H1 (cell line): ENCODE measurements around the gene C20orf202. TPM values are rescaled to one million over a fixed set of nuclear protein-coding genes. Genes with fewer than 3 reads are reported as not detected.

Experiments
- CTCF ChIA-PET: fragments of 300-600 bp; sonication (Branson Sonifier 250); formaldehyde crosslinking; loops from one replicate; lab custom pipeline; 2021; ENCODE audit not compliant: partially characterized antibody; lab: Charles Lee
- POLR2A ChIA-PET: fragments of 300-600 bp; sonication (Branson Sonifier 250); formaldehyde crosslinking; loops from one replicate; lab custom pipeline; 2021; ENCODE audit warnings: inconsistent platforms; ENCODE audit not compliant: partially characterized antibody; lab: Charles Lee
- DNase-seq, 2 experiments: peaks; one replicate each; pipeline versions ENCODE4 v3.0.0 to v3.0.0-alpha.2; 2010 to 2022; ENCODE audit warnings: low spot score in 2 of 2, low read depth in 1 of 2, mixed read lengths in 1 of 2
- FAIRE-seq: peaks from 2 replicates; lab custom pipeline; 2011; peaks lifted over from hg19 to GRCh38; lab: Jason Lieb, UNC
- H2AFZ ChIP-seq: 2 replicates; pipeline ENCODE4 v1.8.1; 2012; ENCODE audit warnings: low read length, inconsistent platforms
- H2AK5ac ChIP-seq: 2 replicates; pipeline ENCODE4 v1.6.1; 2013; ENCODE audit warnings: low read depth, low read length
- H2BK120ac ChIP-seq: replicated peaks from 2 replicates; pipeline ENCODE3; 2013; ENCODE audit warnings: low read depth, low read length, inconsistent platforms
- H2BK12ac ChIP-seq: 2 replicates; pipeline ENCODE4 v1.6.1; 2013; ENCODE audit warnings: low read depth, low read length
- H2BK15ac ChIP-seq: 2 replicates; pipeline ENCODE4 v1.6.1; 2013; ENCODE audit warnings: low read length
- H2BK20ac ChIP-seq: 2 replicates; pipeline ENCODE4 v1.6.1; 2013; ENCODE audit warnings: low read length
- H2BK5ac ChIP-seq: 2 replicates; pipeline ENCODE4 v1.6.1; 2013; ENCODE audit warnings: low read depth, low read length
- H3K14ac ChIP-seq: 2 replicates; pipeline ENCODE4 v1.6.1; 2013; ENCODE audit warnings: inconsistent platforms; ENCODE audit not compliant: insufficient read length
- H3K18ac ChIP-seq: 2 replicates; pipeline ENCODE4 v1.6.1; 2013; ENCODE audit warnings: low read length; ENCODE audit errors: extremely low read depth
- H3K23ac ChIP-seq: 2 replicates; pipeline ENCODE4 v1.6.1; 2013; ENCODE audit warnings: inconsistent platforms; ENCODE audit not compliant: insufficient read length
- H3K23me2 ChIP-seq: 2 replicates; pipeline ENCODE4 v1.6.1; 2013; ENCODE audit warnings: low read depth, low read length
- H3K27ac ChIP-seq: 2 replicates; pipeline ENCODE4 v1.6.1; 2011; ENCODE audit warnings: low read depth, low read length, inconsistent platforms
- H3K27me3 ChIP-seq, 4 experiments: replicated peaks in 1 of 4; 1 replicate in 1 of 4; 2 replicates in 3 of 4; pipeline versions ENCODE4 v1.6.1 to v1.8.1; 2011 to 2013; ENCODE audit warnings: low read length in 3 of 4, mild to moderate bottlenecking in 3 of 4, inconsistent platforms in 2 of 4, mixed read lengths in 2 of 4, moderate library complexity in 1 of 4; ENCODE audit not compliant: control insufficient read depth in 3 of 4, insufficient read depth in 3 of 4; ENCODE audit errors: extremely low read depth in 1 of 4
- H3K36me3 ChIP-seq, 4 experiments: 2 replicates each; pipeline versions ENCODE4 v1.6.1 to v1.8.1; 2011 to 2013; ENCODE audit warnings: mild to moderate bottlenecking in 4 of 4, low read length in 3 of 4, moderate library complexity in 2 of 4, control low read depth in 1 of 4, inconsistent platforms in 1 of 4; ENCODE audit not compliant: insufficient read depth in 4 of 4, control insufficient read depth in 2 of 4
- H3K4ac ChIP-seq: replicated peaks from 2 replicates; pipeline ENCODE3; 2013; ENCODE audit warnings: low read length, low read depth, mixed read lengths, inconsistent platforms; ENCODE audit not compliant: insufficient read length
- H3K4me1 ChIP-seq, 4 experiments: replicated peaks in 1 of 4; 1 replicate in 1 of 4; 2 replicates in 3 of 4; pipeline versions ENCODE4 v1.6.1 to v1.8.1; 2011 to 2013; ENCODE audit warnings: low read length in 3 of 4, inconsistent platforms in 2 of 4, mixed read lengths in 1 of 4; ENCODE audit not compliant: insufficient read depth in 4 of 4, control insufficient read depth in 3 of 4
- H3K4me2 ChIP-seq, 2 experiments: 2 replicates each; pipeline versions ENCODE4 v1.6.1 to v1.8.1; 2011 to 2013; ENCODE audit warnings: low read depth in 2 of 2, low read length in 2 of 2, control low read depth in 1 of 2, inconsistent platforms in 1 of 2, mild to moderate bottlenecking in 1 of 2; ENCODE audit not compliant: insufficient read depth in 1 of 2
- H3K4me3 ChIP-seq, 4 experiments: fragments of 200-600, 300-600 bp in 1 of 4; sonication (generic), shearing (Covaris generic), sonication (Bioruptor Twin) in 1 of 4; 2 replicates each; pipeline versions ENCODE4 v1.5.1 to v1.8.1; 2011 to 2016; ENCODE audit warnings: low read length in 4 of 4, low read depth in 3 of 4, control low read depth in 2 of 4, inconsistent platforms in 2 of 4, mild to moderate bottlenecking in 2 of 4, mixed read lengths in 1 of 4, moderate library complexity in 1 of 4; ENCODE audit not compliant: insufficient read depth in 2 of 4; ENCODE audit errors: extremely low read depth in 1 of 4
- H3K56ac ChIP-seq: replicated peaks from 2 replicates; pipeline ENCODE3; 2013; ENCODE audit warnings: low read depth, mild to moderate bottlenecking, mixed read lengths, low read length, inconsistent platforms; ENCODE audit not compliant: insufficient read length
- H3K79me1 ChIP-seq: 2 replicates; pipeline ENCODE4 v1.6.1; 2013; ENCODE audit warnings: low read depth, low read length, control low read depth
- H3K79me2 ChIP-seq, 2 experiments: 2 replicates each; pipeline versions ENCODE4 v1.6.1 to v1.8.1; 2012 to 2013; ENCODE audit warnings: low read length in 2 of 2, mild to moderate bottlenecking in 2 of 2, inconsistent platforms in 1 of 2; ENCODE audit not compliant: insufficient read depth in 2 of 2, control insufficient read depth in 1 of 2
- H3K9ac ChIP-seq, 4 experiments: replicated peaks in 1 of 4; 1 replicate in 1 of 4; 2 replicates in 3 of 4; pipeline versions ENCODE4 v1.6.1 to v1.8.1; 2011 to 2013; ENCODE audit warnings: low read depth in 3 of 4, low read length in 3 of 4, control low read depth in 2 of 4, mild to moderate bottlenecking in 2 of 4, moderate library complexity in 2 of 4, inconsistent platforms in 1 of 4; ENCODE audit errors: extremely low read depth in 1 of 4
- H3K9me3 ChIP-seq, 2 experiments: 2 replicates each; pipeline versions ENCODE4 v1.6.1 to v1.8.1; 2012 to 2013; ENCODE audit warnings: mild to moderate bottlenecking in 2 of 2, moderate library complexity in 2 of 2, control low read depth in 1 of 2, inconsistent platforms in 1 of 2, low read depth in 1 of 2, low read length in 1 of 2, mixed read lengths in 1 of 2; ENCODE audit not compliant: insufficient read depth in 2 of 2
- H4K20me1 ChIP-seq, 2 experiments: replicated peaks in 1 of 2; 2 replicates each; pipeline versions ENCODE3 to v1.8.1; 2011 to 2013; ENCODE audit warnings: inconsistent platforms in 2 of 2, low read length in 2 of 2, mild to moderate bottlenecking in 1 of 2; ENCODE audit not compliant: insufficient read depth in 2 of 2, control insufficient read depth in 1 of 2
- H4K5ac ChIP-seq: 2 replicates; pipeline ENCODE4 v1.6.1; 2013; ENCODE audit warnings: low read length, low read depth, mixed read lengths, inconsistent platforms; ENCODE audit not compliant: insufficient read length
- H4K8ac ChIP-seq: 2 replicates; pipeline ENCODE4 v1.8.0; 2013; ENCODE audit warnings: mild to moderate bottlenecking, moderate library complexity, low read length, inconsistent platforms; ENCODE audit not compliant: insufficient read depth; ENCODE audit errors: extremely low read depth
- H4K91ac ChIP-seq: replicated peaks from 2 replicates; pipeline ENCODE3; 2013; ENCODE audit warnings: low read length, mixed read lengths, inconsistent platforms; ENCODE audit not compliant: insufficient read length
- ASH2L ChIP-seq: fragments of 200-600, 300-600 bp; sonication (generic); IDR thresholded peaks from one replicate; pipeline ENCODE4 v1.7.1; 2017; ENCODE audit warnings: low read length
- GABPA ChIP-seq: IDR thresholded peaks from 2 replicates; pipeline ENCODE4 v1.6.1; 2011; ENCODE audit warnings: mild to moderate bottlenecking, low read length, moderate library complexity, borderline replicate concordance; ENCODE audit not compliant: insufficient read depth
- NANOG ChIP-seq: IDR thresholded peaks from 2 replicates; pipeline ENCODE4 v1.6.1; 2011; ENCODE audit warnings: low read length, low read depth, mild to moderate bottlenecking, inconsistent platforms; ENCODE audit not compliant: insufficient read depth, poor library complexity, severe bottlenecking
- POLR2AphosphoS5 ChIP-seq: IDR thresholded peaks from 2 replicates; pipeline ENCODE4 v1.6.1; 2011; ENCODE audit warnings: low read depth, low read length
- RFX5 ChIP-seq: IDR thresholded peaks from 2 replicates; pipeline ENCODE4 v1.6.1; 2011; ENCODE audit warnings: low read depth, low read length, improper control_type of control experiment, borderline replicate concordance
- SAP30 ChIP-seq: fragments of 300-600 bp; sonication (generic); IDR thresholded peaks from 2 replicates; pipeline ENCODE4 v1.7.1; 2012; ENCODE audit warnings: low read length, moderate library complexity, mild to moderate bottlenecking, inconsistent platforms; ENCODE audit not compliant: insufficient read depth, insufficient replicate concordance
- SIN3A ChIP-seq, 2 experiments: IDR thresholded peaks in 1 of 2; conservative IDR thresholded peaks in 1 of 2; 2 replicates each; pipeline ENCODE4 v1.6.1; 2011 to 2012; ENCODE audit warnings: low read length in 2 of 2, improper control_type of control experiment in 1 of 2, low read depth in 1 of 2, mild to moderate bottlenecking in 1 of 2
- TAF1 ChIP-seq: IDR thresholded peaks from 2 replicates; pipeline ENCODE4 v1.6.1; 2011; ENCODE audit warnings: mild to moderate bottlenecking, low read depth, low read length
- YY1 ChIP-seq: IDR thresholded peaks from 2 replicates; pipeline ENCODE4 v1.6.1; 2011; ENCODE audit warnings: low read depth, mild to moderate bottlenecking, low read length
- WGBS, 2 experiments: shearing (Covaris generic) in 1 of 2; methylation state at CpG; one replicate each; pipeline versions ENCODE4 v1.1.6 to v1.1.7; 2013 to 2015; ENCODE audit warnings: low lambda C conversion rate in 2 of 2, mixed read lengths in 2 of 2, inconsistent platforms in 1 of 2, low coverage in 1 of 2, missing lambda C conversion rate in 1 of 2; ENCODE audit not compliant: insufficient replicate concordance in 2 of 2, insufficient coverage in 1 of 2, insufficient read length in 1 of 2; ENCODE audit errors: extremely low coverage in 1 of 2, missing lambda C conversion rate in 1 of 2; 5-methylcytosine and 5-hydroxymethylcytosine counted together
- polyA plus RNA-seq, 7 experiments: library from polyadenylated mRNA; depleted of rRNA in 3 of 7; stranded (reverse) in 5 of 7; unstranded in 2 of 7; fragments of >200 nt in 5 of 7; fragments of 200-250 nt in 2 of 7; gene quantifications; 1 replicate in 5 of 7; 2 replicates in 1 of 7; 4 replicates in 1 of 7; pipeline versions ENCODE4 v1.2.1 to v1.2.3, GENCODE V29; 2011 to 2013; ENCODE audit warnings: missing spikeins in 2 of 7, mixed read lengths in 2 of 7
- total RNA-seq: library from RNA; stranded (reverse); fragmentation: NEBNext Ultra II Directional; extraction: Animal tissue kit (Norgen Biotek cat#: 25700); gene quantifications from 2 replicates; pipeline ENCODE4 v1.2.1, GENCODE V29; 2021
- TF ChIP-seq, protein P1 (sequence below): IDR thresholded peaks from 2 replicates; pipeline ENCODE4 v1.6.1; 2011; ENCODE audit warnings: low read depth, mild to moderate bottlenecking, low read length; ENCODE audit not compliant: insufficient read depth
- TF ChIP-seq, protein P2 (sequence below): IDR thresholded peaks from 2 replicates; pipeline ENCODE4 v1.6.1; 2012; ENCODE audit warnings: low read length, inconsistent platforms

Gene C20orf202
- total and polyA plus RNA-seq, 2 of the 8 experiments (the other 6 are each of a cell fraction or from before 2014, with no cell fraction given) = 0.12 TPM; not detected in 1

DNA sequence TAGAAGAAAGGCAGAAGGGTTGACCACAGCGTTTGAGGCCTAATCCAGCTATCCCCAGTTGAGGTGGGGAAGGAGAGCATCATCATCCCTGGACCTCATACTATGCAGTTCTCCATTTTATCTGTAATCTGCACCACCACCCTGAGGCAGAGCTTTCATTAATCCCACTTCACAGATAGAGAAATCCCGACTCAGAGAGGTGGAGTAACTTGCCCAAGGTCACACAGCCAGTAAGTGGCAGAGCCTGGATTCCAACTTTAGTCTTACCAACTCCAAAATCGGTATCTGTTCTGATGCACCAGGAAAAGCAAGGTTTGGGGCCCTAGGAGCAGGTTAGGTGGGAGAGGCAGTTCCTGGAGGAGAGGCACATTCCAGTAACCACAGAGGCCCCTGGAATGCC is 25.2 kb upstream of the C20orf202 start:
- H3K4me2 ChIP-seq = no peak overlapping the region
- no peak overlapping the region for H3K4me3 ChIP-seq
- DNase-seq (no peak), FAIRE-seq (no peak)
- H2BK20ac ChIP-seq = no peak overlapping the region
- no peaks in the 10 kb centered on the region for H3K79me2 ChIP-seq
- H2BK12ac ChIP-seq = no peak overlapping the region; the same call in 1 of the 2 replicates
- no peaks in the 10 kb centered on the region for H3K9me3 ChIP-seq
- CTCF ChIA-PET = interaction anchor here (0.9 to 8.7 kb wide), 6 partner anchors 9 to 424 kb away, joined by 3 to 101 read pairs (median 10); partner anchors contain the start of gene C20orf202
- peak overlapping the region; percentile 7 for H4K91ac ChIP-seq
- peaks cover 0 to 9% (median 3%) of the 10 kb centered on the region in 4 experiments; a peak in 4 of 7 replicates for H3K27me3 ChIP-seq
- no peak overlapping the region for H4K5ac ChIP-seq
- H3K79me1 ChIP-seq = no peaks in the 10 kb centered on the region
- no peak overlapping the region for H3K23ac ChIP-seq
- no peak overlapping the region for H3K56ac ChIP-seq
- H3K4ac ChIP-seq = no peak overlapping the region
- 93% methylated on average over 3 of the region's 3 CpGs; no CpG with 5 or more reads in 1 of the 2 experiments for whole genome bisulfite sequencing, 2 experiments
- POLR2A ChIA-PET = interaction anchor here (0.7 kb wide), 1 partner anchor 60 kb away, joined by 3 read pairs; the partner anchor contains the start of gene PSMF1
- no peak overlapping the region for H4K8ac ChIP-seq
- peaks cover 1 to 12% of the 10 kb centered on the region in 2 experiments for H4K20me1 ChIP-seq
- H2AFZ ChIP-seq = no peak overlapping the region
- H3K23me2 ChIP-seq = no peaks in the 10 kb centered on the region; the same call in 1 of the 2 replicates
- peaks cover 0 to 2% (median 0%) of the 10 kb centered on the region in 4 experiments; a peak in 2 of 7 replicates for H3K4me1 ChIP-seq
- no peak overlapping the region for H2BK15ac ChIP-seq
- H3K9ac ChIP-seq = no peak overlapping the region
- no peak overlapping the region for H3K27ac ChIP-seq
- H2BK5ac ChIP-seq = no peak overlapping the region
- H2BK120ac ChIP-seq = no peak overlapping the region
- H3K18ac ChIP-seq = no peak overlapping the region
- H3K36me3 ChIP-seq = no peaks in the 10 kb centered on the region; a peak in 3 of 8 replicates
- H2AK5ac ChIP-seq = no peak overlapping the region
- no peak overlapping the region for H3K14ac ChIP-seq
- TF ChIP-seq, protein P1, sequence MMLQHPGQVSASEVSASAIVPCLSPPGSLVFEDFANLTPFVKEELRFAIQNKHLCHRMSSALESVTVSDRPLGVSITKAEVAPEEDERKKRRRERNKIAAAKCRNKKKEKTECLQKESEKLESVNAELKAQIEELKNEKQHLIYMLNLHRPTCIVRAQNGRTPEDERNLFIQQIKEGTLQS = no peak
- TF ChIP-seq SAP30 (no peak), SIN3A (conservative IDR thresholded peaks at IDR 0.05 in 1 of 2, IDR thresholded peaks at IDR 0.05 in 1 of 2; ENCODE audit: low read depth in 1 of 2, low read length in 2 of 2) (no peak), NANOG (no peak), ASH2L (no peak), GABPA (no peak), POLR2AphosphoS5 (no peak), TAF1 (no peak), RFX5 (no peak), YY1 (no peak)
- TF ChIP-seq, protein P2, sequence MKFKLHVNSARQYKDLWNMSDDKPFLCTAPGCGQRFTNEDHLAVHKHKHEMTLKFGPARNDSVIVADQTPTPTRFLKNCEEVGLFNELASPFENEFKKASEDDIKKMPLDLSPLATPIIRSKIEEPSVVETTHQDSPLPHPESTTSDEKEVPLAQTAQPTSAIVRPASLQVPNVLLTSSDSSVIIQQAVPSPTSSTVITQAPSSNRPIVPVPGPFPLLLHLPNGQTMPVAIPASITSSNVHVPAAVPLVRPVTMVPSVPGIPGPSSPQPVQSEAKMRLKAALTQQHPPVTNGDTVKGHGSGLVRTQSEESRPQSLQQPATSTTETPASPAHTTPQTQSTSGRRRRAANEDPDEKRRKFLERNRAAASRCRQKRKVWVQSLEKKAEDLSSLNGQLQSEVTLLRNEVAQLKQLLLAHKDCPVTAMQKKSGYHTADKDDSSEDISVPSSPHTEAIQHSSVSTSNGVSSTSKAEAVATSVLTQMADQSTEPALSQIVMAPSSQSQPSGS = no peak
